ENCODE data around the gene FCHSD2. TPM values are rescaled to one million over a fixed set of nuclear protein-coding genes. Genes with fewer than 3 reads are reported as not detected.
A peak's percentile ranks its signal among the peaks of the same experiment; 100 is the strongest.
"Not testable (repeated sequence)": the region's sequence is repeated elsewhere in the genome, so short reads cannot be mapped to it uniquely, and the experiment has no call there.

Gene FCHSD2
- total and polyA plus RNA-seq, 10 donors, result 30.2 to 129 (median 69.7) TPM

- peak overlapping the region in 7 of 8 donors; percentile 77 to 99 (median 98) for H3K27ac ChIP-seq
- WGBS, 5 donors, result 37 to 66% (median 48%) methylated on average over 5 of the region's 5 CpGs
- no peak for DNase-seq
- TF ChIP-seq POLR2AphosphoS5 (IDR thresholded peaks at IDR 0.05), result no peak
- TF ChIP-seq POLR2A (IDR thresholded peaks at IDR 0.05), result no peak
- no peak for TF ChIP-seq CTCF (IDR thresholded peaks at IDR 0.05 in 8 of 11, conservative IDR thresholded peaks at IDR 0.05 in 3 of 11)
- H3K36me3 ChIP-seq, result peaks cover 0 to 27% (median 6%) of the 10 kb centered on the region in 6 donors
- peaks cover 7 to 82% (median 41%) of the 10 kb centered on the region in 6 donors for H3K4me1 ChIP-seq
- no peaks in the 10 kb centered on the region for H3K27me3 ChIP-seq (replicated peaks in 1 of 7)
- no peaks in the 10 kb centered on the region for H3K9me3 ChIP-seq
- intact Hi-C loops (cut with DNase I; ENCODE audit: low total_unique reads), result no loop called here
- peak overlapping the region in 1 of 8 donors; percentile 52 for H3K4me3 ChIP-seq
These were observed 335.0 kb downstream of the FCHSD2 start for GRCh38 chr11:72807021-72807693.

- WGBS, 5 donors, result 71 to 100% (median 92%) methylated on average over 1 of the region's 1 CpG
- peak overlapping the region in 7 of 8 donors; percentile 77 to 99 (median 98) for H3K27ac ChIP-seq
These were observed 335.7 kb downstream of the FCHSD2 start for GRCh38 chr11:72806378-72806777.

GRCh38 chr11:72805216-72805615 is 336.9 kb downstream of the FCHSD2 start:
- H3K27me3 ChIP-seq (replicated peaks in 1 of 7), result no peaks in the 10 kb centered on the region
- no peak for DNase-seq
- no peaks in the 10 kb centered on the region for H3K9me3 ChIP-seq
- WGBS, 5 donors, result 48 to 72% (median 50%) methylated on average over 6 of the region's 6 CpGs
- peak overlapping the region in 7 of 8 donors; percentile 27 to 99 (median 98) for H3K27ac ChIP-seq
- H3K4me1 ChIP-seq, result peaks cover 5 to 62% (median 30%) of the 10 kb centered on the region in 6 donors
- peaks cover 0 to 23% (median 6%) of the 10 kb centered on the region in 6 donors for H3K36me3 ChIP-seq
- peak overlapping the region in 1 of 8 donors; percentile 37 for H3K4me3 ChIP-seq
- intact Hi-C loops (cut with DNase I; ENCODE audit: low total_unique reads), result no loop called here
- no peak for TF ChIP-seq CTCF (IDR thresholded peaks at IDR 0.05 in 8 of 11, conservative IDR thresholded peaks at IDR 0.05 in 3 of 11)
- no peak for TF ChIP-seq POLR2AphosphoS5 (IDR thresholded peaks at IDR 0.05)
- no peak for TF ChIP-seq POLR2A (IDR thresholded peaks at IDR 0.05)

More at GRCh38 chr11:72806378-72806777, 335.7 kb downstream of the FCHSD2 start:
- H3K27me3 ChIP-seq (replicated peaks in 1 of 7); intact Hi-C loops (cut with DNase I; ENCODE audit: low total_unique reads); H3K9me3 ChIP-seq; DNase-seq: not testable (repeated sequence)
- peaks cover 0 to 27% (median 6%) of the 10 kb centered on the region in 6 donors for H3K36me3 ChIP-seq
- H3K4me3 ChIP-seq, result peak overlapping the region in 1 of 8 donors; percentile 0
- H3K4me1 ChIP-seq, result peaks cover 5 to 74% (median 35%) of the 10 kb centered on the region in 6 donors

GRCh38 chr11:72802822-72803221 is 339.3 kb downstream of the FCHSD2 start:
- H3K9me3 ChIP-seq, result no peaks in the 10 kb centered on the region
- TF ChIP-seq POLR2AphosphoS5 (IDR thresholded peaks at IDR 0.05), result no peak
- TF ChIP-seq POLR2A (IDR thresholded peaks at IDR 0.05), result no peak
- no peak for TF ChIP-seq CTCF (IDR thresholded peaks at IDR 0.05 in 8 of 11, conservative IDR thresholded peaks at IDR 0.05 in 3 of 11)
- WGBS, 5 donors, result 80 to 97% (median 93%) methylated on average over 6 of the region's 6 CpGs
- DNase-seq, result no peak
- H3K36me3 ChIP-seq, result no peaks in the 10 kb centered on the region
- H3K4me1 ChIP-seq, result peaks cover 0 to 48% (median 16%) of the 10 kb centered on the region in 6 donors
- intact Hi-C loops (cut with DNase I; ENCODE audit: low total_unique reads), result no loop called here
- H3K4me3 ChIP-seq, result no peak overlapping the region
- no peaks in the 10 kb centered on the region for H3K27me3 ChIP-seq (replicated peaks in 1 of 7)
- H3K27ac ChIP-seq, result no peak overlapping the region
